ENCODE measurements around the gene TPST2. TPM values are rescaled to one million over a fixed set of nuclear protein-coding genes. Genes with fewer than 3 reads are reported as not detected.

TPST2 gene
- total and polyA plus RNA-seq, 10 of the 15 experiments (the other 5 are each of a cell fraction or from before 2014, with no cell fraction given) = 6.3 to 33.7 (median 28.4) TPM

- Histone ChIP-seq H3K27ac (ENCODE audit: control insufficient read depth, insufficient read depth) (no peak overlapping the region), H3K79me2 (ENCODE audit: control insufficient read depth, insufficient read depth, low read length) (no peaks in the 10 kb centered on the region), H3K27me3 (replicated peaks in 1 of 2; ENCODE audit: control insufficient read depth in 2 of 2, insufficient read depth in 2 of 2, low read length in 1 of 2) (no peaks in the 10 kb centered on the region), H2AFZ (ENCODE audit: control insufficient read depth, low read depth, low read length) (no peak overlapping the region), H4K20me1 (ENCODE audit: control insufficient read depth, insufficient read depth) (no peaks in the 10 kb centered on the region), H3K9ac (ENCODE audit: control insufficient read depth, insufficient read depth, low read length) (no peak overlapping the region), H3K9me3 (replicated peaks; ENCODE audit: control insufficient read depth, insufficient read depth, low read length) (no peaks in the 10 kb centered on the region), H3K4me2 (ENCODE audit: control insufficient read depth, insufficient read depth) (no peak overlapping the region), H3K4me3 (no peak overlapping the region), H3K4me1 (ENCODE audit: control insufficient read depth, insufficient read depth, low read length) (peaks cover 20% of the 10 kb centered on the region), H3K36me3 (ENCODE audit: control insufficient read depth in 2 of 2, insufficient read depth in 2 of 2, low read length in 1 of 2) (no peaks in the 10 kb centered on the region)
- no TSS peak for BruUV-seq (replicated peaks)
- RAD21 ChIA-PET (ENCODE audit: unreplicated experiment) = interaction anchor here (0.9 kb wide), 1 partner anchor 16 kb away, joined by 4 read pairs; no protein-coding TSS in a partner anchor
- intact Hi-C loops (cut with micrococcal nuclease; ENCODE audit: unreplicated experiment) (no loop called here), in situ Hi-C loops (cut with MboI) (no loop called here)
- CTCF ChIA-PET = interaction anchor here (1.7 kb wide), 1 partner anchor 13 kb away, joined by 8 read pairs; no protein-coding TSS in a partner anchor
- ATAC-seq (no peak), DNase-seq (ENCODE audit: low read depth, low spot score) (no peak), FAIRE-seq (no peak)
- WGBS (ENCODE audit: insufficient coverage, insufficient replicate concordance, low lambda C conversion rate, missing lambda C conversion rate) = 72% methylated on average over 2 of the region's 2 CpGs
- POLR2A ChIA-PET = interaction anchor here (5.7 kb wide), 1 partner anchor 15 kb away, joined by 62 read pairs; the partner anchor contains the start of gene TPST2
- SMC1A ChIA-PET (ENCODE audit: uncharacterized antibody, unreplicated experiment) = interaction anchor here (0.6 kb wide), 2 partner anchors 27 to 1010 kb away, joined by 3 to 4 read pairs; no protein-coding TSS in a partner anchor
- TF ChIP-seq, protein P1, sequence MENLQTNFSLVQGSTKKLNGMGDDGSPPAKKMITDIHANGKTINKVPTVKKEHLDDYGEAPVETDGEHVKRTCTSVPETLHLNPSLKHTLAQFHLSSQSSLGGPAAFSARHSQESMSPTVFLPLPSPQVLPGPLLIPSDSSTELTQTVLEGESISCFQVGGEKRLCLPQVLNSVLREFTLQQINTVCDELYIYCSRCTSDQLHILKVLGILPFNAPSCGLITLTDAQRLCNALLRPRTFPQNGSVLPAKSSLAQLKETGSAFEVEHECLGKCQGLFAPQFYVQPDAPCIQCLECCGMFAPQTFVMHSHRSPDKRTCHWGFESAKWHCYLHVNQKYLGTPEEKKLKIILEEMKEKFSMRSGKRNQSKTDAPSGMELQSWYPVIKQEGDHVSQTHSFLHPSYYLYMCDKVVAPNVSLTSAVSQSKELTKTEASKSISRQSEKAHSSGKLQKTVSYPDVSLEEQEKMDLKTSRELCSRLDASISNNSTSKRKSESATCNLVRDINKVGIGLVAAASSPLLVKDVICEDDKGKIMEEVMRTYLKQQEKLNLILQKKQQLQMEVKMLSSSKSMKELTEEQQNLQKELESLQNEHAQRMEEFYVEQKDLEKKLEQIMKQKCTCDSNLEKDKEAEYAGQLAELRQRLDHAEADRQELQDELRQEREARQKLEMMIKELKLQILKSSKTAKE (IDR thresholded peaks at IDR 0.05; ENCODE audit: low read depth, poor library complexity, severe bottlenecking) = no peak
- no peak for TF ChIP-seq E2F8 (IDR thresholded peaks at IDR 0.05; ENCODE audit: low read depth, partially characterized antibody)
- no peak for TF ChIP-seq ASH2L (IDR thresholded peaks at IDR 0.05; ENCODE audit: borderline replicate concordance, low read depth)
- TF ChIP-seq DPF2 (IDR thresholded peaks at IDR 0.05) = no peak
- TF ChIP-seq MYC (IDR thresholded peaks at IDR 0.05; ENCODE audit: insufficient read depth, insufficient read length, insufficient replicate concordance, low read length, severe bottlenecking) = no peak
- no peak for TF ChIP-seq ATF2 (IDR thresholded peaks at IDR 0.05; ENCODE audit: low read length)
- no peak for TF ChIP-seq GABPA (IDR thresholded peaks at IDR 0.05; ENCODE audit: low read depth)
- TF ChIP-seq EP300 (IDR thresholded peaks at IDR 0.05; ENCODE audit: borderline replicate concordance in 1 of 2, control insufficient read depth in 1 of 2, low read depth in 2 of 2, low read length in 2 of 2) = no peak
- TF ChIP-seq RBBP5 (conservative IDR thresholded peaks at IDR 0.05) = no peak
- no peak for TF ChIP-seq ATF7 (IDR thresholded peaks at IDR 0.05; ENCODE audit: low read depth)
- TF ChIP-seq, protein P2, sequence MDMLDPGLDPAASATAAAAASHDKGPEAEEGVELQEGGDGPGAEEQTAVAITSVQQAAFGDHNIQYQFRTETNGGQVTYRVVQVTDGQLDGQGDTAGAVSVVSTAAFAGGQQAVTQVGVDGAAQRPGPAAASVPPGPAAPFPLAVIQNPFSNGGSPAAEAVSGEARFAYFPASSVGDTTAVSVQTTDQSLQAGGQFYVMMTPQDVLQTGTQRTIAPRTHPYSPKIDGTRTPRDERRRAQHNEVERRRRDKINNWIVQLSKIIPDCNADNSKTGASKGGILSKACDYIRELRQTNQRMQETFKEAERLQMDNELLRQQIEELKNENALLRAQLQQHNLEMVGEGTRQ (IDR thresholded peaks at IDR 0.05; ENCODE audit: borderline replicate concordance, low read depth, low read length) = no peak
- TF ChIP-seq TARDBP (IDR thresholded peaks at IDR 0.05; ENCODE audit: borderline replicate concordance) = no peak
- TF ChIP-seq SIN3A (IDR thresholded peaks at IDR 0.05; ENCODE audit: low read depth, low read length) = no peak
- TF ChIP-seq ZNF24 (IDR thresholded peaks at IDR 0.05) = no peak
- no peak for TF ChIP-seq NKRF (conservative IDR thresholded peaks at IDR 0.05)
These were observed 18.2 kb upstream of the TPST2 start for GRCh38 chr22:26608129-26608528.
